ENCODE measurements around the gene MAPK9.

DNA sequence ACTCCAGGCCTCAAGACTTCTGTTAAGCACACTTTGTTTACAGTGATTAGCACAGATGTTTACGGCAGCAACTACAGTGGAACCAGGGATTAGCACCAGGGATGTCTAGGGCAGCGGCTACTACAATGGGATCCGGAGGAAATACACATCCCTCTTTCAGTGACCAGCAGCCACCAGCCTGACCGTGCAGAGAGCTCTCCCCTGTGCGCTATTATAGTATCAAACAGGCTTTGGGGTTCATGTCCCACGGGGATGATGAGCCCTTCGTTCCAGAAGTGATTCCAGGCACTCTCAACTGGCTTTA lies 39.7 kb upstream of the MAPK9 start:
- TF ChIP-seq EZH2 (IDR thresholded peaks at IDR 0.05; ENCODE audit: insufficient read depth, poor library complexity, severe bottlenecking) (no peak), EZH2phosphoT487 (IDR thresholded peaks at IDR 0.05; ENCODE audit: insufficient read depth, low read depth) (no peak)
